Brain microvascular endothelial cell (primary cell): ENCODE results near the gene NCBP1.
"Not testable (repeated sequence)": the region's sequence is repeated elsewhere in the genome, so short reads cannot be mapped to it uniquely, and the experiment has no call there.

Source experiments
- DNase-seq: peaks from one replicate; pipeline ENCODE4 v3.0.0-alpha.2; 2020
- H3K27ac ChIP-seq: fragments of 250-450 bp; sonication (Bioruptor Pico); 2 replicates; pipeline ENCODE4 v1.5.1; 2020; ENCODE audit warnings: mild to moderate bottlenecking, moderate library complexity
- H3K27me3 ChIP-seq: fragments of 250-450 bp; sonication (Bioruptor Pico); replicated peaks from 2 replicates; pipeline ENCODE4 v1.5.1; 2020; ENCODE audit warnings: mild to moderate bottlenecking
- H3K36me3 ChIP-seq: fragments of 250-450 bp; sonication (Bioruptor Pico); replicated peaks from 2 replicates; pipeline ENCODE4 v1.5.1; 2020; ENCODE audit warnings: mild to moderate bottlenecking
- H3K4me3 ChIP-seq: 2 replicates; pipeline ENCODE4 v1.5.1; 2011; ENCODE audit warnings: low read depth, mild to moderate bottlenecking, control low read depth, low read length, moderate library complexity
- CTCF ChIP-seq: IDR thresholded peaks from 2 replicates; pipeline ENCODE4 v1.5.1; 2011; ENCODE audit warnings: low read depth, mild to moderate bottlenecking, moderate library complexity, low read length, control low read depth, inconsistent platforms; ENCODE audit errors: missing control alignments
- in situ Hi-C: cut with HindIII; loops from 2 replicates; pipeline ENCODE4 v1.10.0; 2017; ENCODE audit warnings: low sequenced_read_pairs, low pct_ligation_motif_present

NCBP1 gene

GRCh38 chr9:97698865-97699264, 65.2 kb downstream of the NCBP1 start:
- in situ Hi-C loops: no loop called here
- no peak for DNase-seq
- TF ChIP-seq CTCF: no peak
- Histone ChIP-seq H3K27ac (no peak overlapping the region), H3K36me3 (no peaks in the 10 kb centered on the region), H3K4me3 (no peak overlapping the region), H3K27me3 (no peaks in the 10 kb centered on the region)

DNA sequence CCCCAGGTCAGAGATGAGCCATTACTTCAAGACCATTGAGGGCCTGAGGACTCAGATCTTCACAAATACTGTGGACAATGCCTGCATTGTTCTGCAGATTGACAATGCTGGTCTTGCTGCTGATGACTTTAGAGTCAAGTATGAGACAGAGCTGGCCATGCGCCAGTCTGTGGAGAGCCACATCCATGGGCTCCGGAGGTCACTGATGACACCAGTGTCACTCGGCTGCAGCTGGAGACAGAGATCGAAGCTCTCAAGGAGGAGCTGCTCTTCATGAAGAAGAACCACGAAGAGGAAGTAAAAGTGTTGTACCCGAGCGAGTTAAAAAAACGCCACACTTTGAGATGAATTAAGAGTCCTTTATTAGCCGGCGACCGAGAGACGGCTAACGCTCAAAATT, 65.7 kb downstream of the NCBP1 start:
- H3K36me3 ChIP-seq, H3K27ac ChIP-seq, H3K27me3 ChIP-seq, H3K4me3 ChIP-seq, DNase-seq, in situ Hi-C loops: not testable (repeated sequence)

- H3K4me3 ChIP-seq, H3K27ac ChIP-seq, H3K27me3 ChIP-seq, DNase-seq, H3K36me3 ChIP-seq: not testable (repeated sequence)
- in situ Hi-C loops: loop anchor here (25.0 kb wide), 1 partner anchor 212 kb away; the partner anchor contains the start of gene TRMO
Observed at GRCh38 chr9:97699824-97700223, 66.2 kb downstream of the NCBP1 start.

DNA sequence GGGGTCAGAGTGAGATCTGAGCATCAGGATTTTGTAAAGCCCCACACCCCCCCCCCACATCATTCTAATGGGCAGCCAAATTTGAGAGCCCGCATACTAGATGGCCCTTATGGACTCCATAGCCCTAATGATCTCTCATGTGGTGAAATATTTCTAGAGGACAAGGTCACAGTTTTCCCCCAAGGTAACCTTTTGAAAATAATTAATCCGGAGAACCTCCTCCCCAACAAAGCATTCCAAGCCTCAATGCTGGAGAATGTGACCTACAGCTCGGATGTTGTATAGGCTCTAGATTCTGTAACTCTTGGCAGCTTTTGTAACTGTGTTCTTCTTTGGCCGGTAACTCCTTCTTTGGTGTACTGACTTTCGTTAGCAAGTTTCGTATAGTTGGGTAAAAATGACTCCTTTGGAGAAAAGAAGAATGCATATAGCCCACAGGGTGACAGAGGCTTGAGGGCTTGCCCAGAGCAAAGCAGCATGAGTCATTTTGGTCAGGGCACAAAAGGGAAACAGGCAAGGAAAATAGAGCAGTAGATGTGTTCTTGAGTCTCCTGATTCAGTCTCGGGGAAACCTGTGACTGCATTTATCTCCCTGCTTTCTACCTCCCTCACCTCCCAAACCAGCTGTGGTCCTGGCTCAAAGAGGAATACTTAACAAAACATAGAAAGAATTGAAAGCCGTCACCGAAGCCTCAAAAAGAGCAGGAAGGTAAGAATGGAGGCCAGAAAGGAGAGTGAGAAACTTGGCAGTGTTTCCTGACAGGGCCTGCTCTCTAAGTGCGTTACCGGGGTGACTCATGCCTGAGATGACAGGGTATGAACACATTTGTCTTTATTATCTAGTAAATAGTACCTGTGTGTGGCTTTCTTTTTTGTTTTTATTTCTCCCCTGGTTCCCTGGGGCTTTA, 70.1 kb downstream of the NCBP1 start:
- H3K4me3 ChIP-seq: no peak overlapping the region
- H3K27ac ChIP-seq: peak overlapping the region; percentile 62
- peaks cover 8% of the 10 kb centered on the region for H3K27me3 ChIP-seq
- no peak for TF ChIP-seq CTCF
- in situ Hi-C loops: loop anchor here (25.0 kb wide), 1 partner anchor 209 kb away; the partner anchor contains the start of gene TRMO
- peak; percentile 84 for DNase-seq
- no peaks in the 10 kb centered on the region for H3K36me3 ChIP-seq

DNA sequence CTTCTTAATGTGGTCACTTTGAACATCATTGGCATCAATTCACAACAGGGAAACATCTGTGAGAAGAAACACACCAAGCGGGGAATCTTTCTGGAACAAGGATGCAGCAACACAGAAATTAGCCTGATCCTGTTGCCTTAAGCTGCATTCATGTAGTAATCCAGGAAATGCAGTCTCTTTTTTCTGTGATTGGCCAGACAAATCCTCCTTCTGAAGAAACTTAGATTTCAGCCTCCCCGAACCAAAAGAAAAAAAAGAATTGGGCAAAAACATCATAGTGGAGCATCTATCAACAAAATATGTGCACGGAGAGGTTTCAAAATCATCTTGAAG, 70.7 kb downstream of the NCBP1 start:
- in situ Hi-C loops: loop anchor here (25.0 kb wide), 1 partner anchor 208 kb away; the partner anchor contains the start of gene TRMO
- Histone ChIP-seq H3K36me3 (no peaks in the 10 kb centered on the region), H3K27ac (peak overlapping the region; percentile 62), H3K4me3 (no peak overlapping the region), H3K27me3 (peaks cover 10% of the 10 kb centered on the region)
- no peak for DNase-seq
- no peak for TF ChIP-seq CTCF

DNA sequence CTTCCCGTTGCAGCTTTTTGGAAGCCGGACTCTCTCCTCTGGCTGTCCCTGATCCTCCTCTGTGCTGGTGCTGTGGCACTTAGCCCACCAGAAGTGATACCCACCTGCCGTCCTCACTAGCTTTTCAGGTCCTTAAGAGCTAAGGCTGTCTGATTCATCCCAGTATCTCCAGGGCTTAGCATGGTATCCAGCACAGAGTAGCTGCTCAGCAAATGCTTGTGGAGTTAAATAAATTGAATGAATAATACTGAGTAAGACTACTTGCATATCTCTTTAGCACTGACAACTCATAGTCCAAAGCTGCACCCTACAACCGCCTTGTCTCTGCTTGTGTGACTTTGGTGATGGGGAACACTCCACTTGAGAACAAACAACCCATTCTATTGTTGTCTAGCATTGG, 71.2 kb downstream of the NCBP1 start:
- TF ChIP-seq CTCF: no peak
- H3K36me3 ChIP-seq: no peaks in the 10 kb centered on the region
- H3K4me3 ChIP-seq: no peak overlapping the region
- H3K27ac ChIP-seq: no peak overlapping the region
- peaks cover 10% of the 10 kb centered on the region for H3K27me3 ChIP-seq
- in situ Hi-C loops: loop anchor here (25.0 kb wide), 1 partner anchor 207 kb away; the partner anchor contains the start of gene TRMO
- peak; percentile 22 for DNase-seq
